ENCODE results near the gene RASGRP4. TPM values are rescaled to one million over a fixed set of nuclear protein-coding genes. Genes with fewer than 3 reads are reported as not detected.

The RASGRP4 gene
- polyA plus RNA-seq, 3 donors = 30.2 to 141 (median 50.3) TPM

DNA sequence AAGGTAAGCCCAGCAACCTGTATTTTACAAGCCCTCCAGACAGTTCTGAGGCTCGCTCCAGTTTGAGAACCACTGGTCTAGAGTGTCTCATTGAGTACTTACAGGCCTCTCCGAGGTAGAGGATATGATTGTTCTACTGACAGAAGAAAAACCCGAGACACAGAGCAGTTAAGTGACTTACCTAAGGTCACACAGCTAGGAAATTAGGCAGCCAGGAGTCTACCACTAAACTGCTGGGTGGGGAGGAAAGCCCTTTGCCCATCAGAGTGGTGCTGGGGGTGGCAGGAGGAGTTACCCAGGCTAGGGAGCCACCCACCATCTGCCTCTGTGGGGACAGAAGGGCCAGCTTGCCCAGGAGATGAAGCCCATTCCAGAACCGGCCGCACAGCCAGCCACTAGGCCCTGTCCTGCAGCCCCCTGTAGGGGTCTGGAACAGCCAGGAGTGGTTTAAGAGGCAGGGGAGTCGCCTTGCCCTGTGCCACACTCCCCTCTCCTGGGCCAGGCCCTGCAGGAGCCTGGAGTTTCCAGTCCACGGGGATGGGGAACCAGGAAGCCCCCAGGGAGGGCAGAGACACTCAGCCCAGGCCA is 703 bp downstream of the RASGRP4 start:
- WGBS (ENCODE audit: insufficient coverage) = 80% methylated on average over 5 of the region's 7 CpGs
- Histone ChIP-seq H3K9me3 (replicated peaks in 1 of 2; ENCODE audit: control insufficient read depth in 1 of 2, insufficient read depth in 1 of 2, low read length in 2 of 2) (no peaks in the 10 kb centered on the region), H3K9ac (ENCODE audit: insufficient read depth, low read length, poor library complexity, severe bottlenecking) (peak overlapping the region; percentile 92), H2AFZ (ENCODE audit: insufficient read depth, low read depth, low read length, poor library complexity, severe bottlenecking) (peak overlapping the region; percentile 80), H3K4me3 (replicated peaks in 1 of 3; ENCODE audit: low read depth in 2 of 3, low read length in 3 of 3) (peak overlapping the region; percentile 67 to 100 (median 90)), H3K27ac (ENCODE audit: low read depth in 1 of 2, low read length in 2 of 2) (peak overlapping the region; percentile 45 to 93), H3K27me3 (ENCODE audit: control insufficient read depth in 2 of 2, insufficient read depth in 2 of 2, low read length in 2 of 2) (no peaks in the 10 kb centered on the region), H3K4me1 (ENCODE audit: control insufficient read depth in 1 of 2, insufficient read depth in 2 of 2, low read length in 2 of 2) (peaks cover 33 to 39% of the 10 kb centered on the region in 2 donors), H3K79me2 (ENCODE audit: insufficient read depth, low read length) (peaks cover 43% of the 10 kb centered on the region), H3K36me3 (replicated peaks in 1 of 2; ENCODE audit: control insufficient read depth in 1 of 2, insufficient read depth in 2 of 2, low read length in 2 of 2) (peaks cover 21 to 22% of the 10 kb centered on the region in 2 donors), H3K4me2 (replicated peaks; ENCODE audit: extremely low read depth, low read length, poor library complexity, severe bottlenecking) (peak overlapping the region; percentile 100), H4K20me1 (ENCODE audit: insufficient read depth, low read length) (peaks cover 13% of the 10 kb centered on the region)
- TF ChIP-seq, protein P1, sequence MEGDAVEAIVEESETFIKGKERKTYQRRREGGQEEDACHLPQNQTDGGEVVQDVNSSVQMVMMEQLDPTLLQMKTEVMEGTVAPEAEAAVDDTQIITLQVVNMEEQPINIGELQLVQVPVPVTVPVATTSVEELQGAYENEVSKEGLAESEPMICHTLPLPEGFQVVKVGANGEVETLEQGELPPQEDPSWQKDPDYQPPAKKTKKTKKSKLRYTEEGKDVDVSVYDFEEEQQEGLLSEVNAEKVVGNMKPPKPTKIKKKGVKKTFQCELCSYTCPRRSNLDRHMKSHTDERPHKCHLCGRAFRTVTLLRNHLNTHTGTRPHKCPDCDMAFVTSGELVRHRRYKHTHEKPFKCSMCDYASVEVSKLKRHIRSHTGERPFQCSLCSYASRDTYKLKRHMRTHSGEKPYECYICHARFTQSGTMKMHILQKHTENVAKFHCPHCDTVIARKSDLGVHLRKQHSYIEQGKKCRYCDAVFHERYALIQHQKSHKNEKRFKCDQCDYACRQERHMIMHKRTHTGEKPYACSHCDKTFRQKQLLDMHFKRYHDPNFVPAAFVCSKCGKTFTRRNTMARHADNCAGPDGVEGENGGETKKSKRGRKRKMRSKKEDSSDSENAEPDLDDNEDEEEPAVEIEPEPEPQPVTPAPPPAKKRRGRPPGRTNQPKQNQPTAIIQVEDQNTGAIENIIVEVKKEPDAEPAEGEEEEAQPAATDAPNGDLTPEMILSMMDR (IDR thresholded peaks at IDR 0.05) = no peak
- no peaks in the 10 kb centered on the region for H3K9me3 Mint-ChIP-seq
- H3K27me3 Mint-ChIP-seq (ENCODE audit: low read depth in 3 of 3) = peaks cover 1 to 3% (median 3%) of the 10 kb centered on the region in 3 donors
- peak overlapping the region; percentile 78 to 96 (median 90) for H3K27ac Mint-ChIP-seq
- DNase-seq = peak in 1 of 3 donors; percentile 20
- peak overlapping the region; percentile 88 to 95 for H3K4me3 Mint-ChIP-seq
- H3K4me1 Mint-ChIP-seq = peaks cover 30% of the 10 kb centered on the region
- intact Hi-C loops (cut with micrococcal nuclease) = no loop called here
- peaks cover 19 to 32% of the 10 kb centered on the region in 2 donors for H3K36me3 Mint-ChIP-seq

DNA sequence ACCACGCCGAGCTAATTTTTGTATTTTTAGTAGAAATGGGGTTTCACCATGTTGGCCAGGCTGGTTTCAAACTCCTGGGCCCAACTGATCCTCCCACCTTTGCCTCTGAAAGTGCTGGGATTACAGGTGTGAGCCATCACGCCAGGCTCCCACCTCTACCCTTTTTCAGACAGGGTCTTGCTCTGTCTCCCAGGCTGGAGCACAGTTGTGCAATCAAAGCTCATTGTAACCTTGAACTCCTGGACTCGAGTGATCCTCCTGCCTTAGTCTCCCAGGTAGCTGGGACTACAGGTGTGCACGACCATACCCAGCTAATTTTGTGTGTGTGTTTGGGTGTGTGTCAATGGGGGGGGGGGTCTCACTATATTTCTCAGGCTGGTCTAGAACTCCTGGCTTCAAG is 1.7 kb downstream of the RASGRP4 start:
- no peaks in the 10 kb centered on the region for H3K9me3 Mint-ChIP-seq
- WGBS (ENCODE audit: insufficient coverage) = 100% methylated on average over 1 of the region's 5 CpGs
- Histone ChIP-seq H3K9ac (ENCODE audit: insufficient read depth, low read length, poor library complexity, severe bottlenecking) (peak overlapping the region; percentile 92), H3K79me2 (ENCODE audit: insufficient read depth, low read length) (peaks cover 43% of the 10 kb centered on the region), H3K4me2 (replicated peaks; ENCODE audit: extremely low read depth, low read length, poor library complexity, severe bottlenecking) (peak overlapping the region; percentile 100), H3K27ac (ENCODE audit: low read depth in 1 of 2, low read length in 2 of 2) (no peak overlapping the region), H2AFZ (ENCODE audit: insufficient read depth, low read depth, low read length, poor library complexity, severe bottlenecking) (no peak overlapping the region), H3K27me3 (ENCODE audit: control insufficient read depth in 2 of 2, insufficient read depth in 2 of 2, low read length in 2 of 2) (no peaks in the 10 kb centered on the region), H3K4me3 (replicated peaks in 1 of 3; ENCODE audit: low read depth in 2 of 3, low read length in 3 of 3) (peak overlapping the region in 2 of 3 experiments; percentile 90 to 100), H3K9me3 (replicated peaks in 1 of 2; ENCODE audit: control insufficient read depth in 1 of 2, insufficient read depth in 1 of 2, low read length in 2 of 2) (no peaks in the 10 kb centered on the region), H3K4me1 (ENCODE audit: control insufficient read depth in 1 of 2, insufficient read depth in 2 of 2, low read length in 2 of 2) (peaks cover 33 to 39% of the 10 kb centered on the region in 2 donors), H4K20me1 (ENCODE audit: insufficient read depth, low read length) (peaks cover 13% of the 10 kb centered on the region), H3K36me3 (replicated peaks in 1 of 2; ENCODE audit: control insufficient read depth in 1 of 2, insufficient read depth in 2 of 2, low read length in 2 of 2) (peaks cover 29 to 33% of the 10 kb centered on the region in 2 donors)
- intact Hi-C loops (cut with micrococcal nuclease) = no loop called here
- TF ChIP-seq, protein P1 (IDR thresholded peaks at IDR 0.05) = no peak
- H3K27ac Mint-ChIP-seq = peak overlapping the region in 1 of 7 donors; percentile 36
- peaks cover 0 to under 1% (median 0%) of the 10 kb centered on the region in 3 donors for H3K27me3 Mint-ChIP-seq (ENCODE audit: low read depth in 3 of 3)
- H3K4me3 Mint-ChIP-seq = peak overlapping the region in 1 of 2 donors; percentile 95
- H3K36me3 Mint-ChIP-seq = peaks cover 28 to 42% of the 10 kb centered on the region in 2 donors
- H3K4me1 Mint-ChIP-seq = peaks cover 31% of the 10 kb centered on the region
- no peak for DNase-seq

Data from CD14-positive monocyte (primary cell).